DND-41 (cell line): ENCODE results near the gene SLC35F3.

Experiments used
- EZH2 ChIP-seq: IDR thresholded peaks from 3 replicates; pipeline ENCODE4 v1.6.1; 2012; ENCODE audit warnings: borderline replicate concordance, low read depth, mild to moderate bottlenecking, moderate library complexity, low read length, inconsistent platforms; ENCODE audit not compliant: severe bottlenecking
- TF ChIP-seq, protein P1 (sequence below): IDR thresholded peaks from 2 replicates; pipeline ENCODE4 v1.5.1; 2012; ENCODE audit warnings: borderline replicate concordance, low read length, moderate library complexity, mild to moderate bottlenecking; ENCODE audit not compliant: poor library complexity, severe bottlenecking; ENCODE audit errors: extremely low read depth

- TF ChIP-seq, protein P1, sequence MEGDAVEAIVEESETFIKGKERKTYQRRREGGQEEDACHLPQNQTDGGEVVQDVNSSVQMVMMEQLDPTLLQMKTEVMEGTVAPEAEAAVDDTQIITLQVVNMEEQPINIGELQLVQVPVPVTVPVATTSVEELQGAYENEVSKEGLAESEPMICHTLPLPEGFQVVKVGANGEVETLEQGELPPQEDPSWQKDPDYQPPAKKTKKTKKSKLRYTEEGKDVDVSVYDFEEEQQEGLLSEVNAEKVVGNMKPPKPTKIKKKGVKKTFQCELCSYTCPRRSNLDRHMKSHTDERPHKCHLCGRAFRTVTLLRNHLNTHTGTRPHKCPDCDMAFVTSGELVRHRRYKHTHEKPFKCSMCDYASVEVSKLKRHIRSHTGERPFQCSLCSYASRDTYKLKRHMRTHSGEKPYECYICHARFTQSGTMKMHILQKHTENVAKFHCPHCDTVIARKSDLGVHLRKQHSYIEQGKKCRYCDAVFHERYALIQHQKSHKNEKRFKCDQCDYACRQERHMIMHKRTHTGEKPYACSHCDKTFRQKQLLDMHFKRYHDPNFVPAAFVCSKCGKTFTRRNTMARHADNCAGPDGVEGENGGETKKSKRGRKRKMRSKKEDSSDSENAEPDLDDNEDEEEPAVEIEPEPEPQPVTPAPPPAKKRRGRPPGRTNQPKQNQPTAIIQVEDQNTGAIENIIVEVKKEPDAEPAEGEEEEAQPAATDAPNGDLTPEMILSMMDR = no peak
- TF ChIP-seq EZH2 = no peak
Observed at GRCh38 chr1:234103198-234103597, 198.7 kb downstream of the SLC35F3 start.
